Esophagus mucosa (tissue), 1 donor: Measurements from ENCODE around the gene ANAPC7. TPM values are rescaled to one million over a fixed set of nuclear protein-coding genes. Genes with fewer than 3 reads are reported as not detected.
"Not testable (repeated sequence)": the region's sequence is repeated elsewhere in the genome, so short reads cannot be mapped to it uniquely, and the experiment has no call there.

ENCODE experiments used
- ATAC-seq: fragments of 200-7000 bp; cut with Tn5 transposase; one replicate; pipeline ENCODE4 v1.9.1; 2020
- total RNA-seq: library from RNA; stranded (reverse); gene quantifications from one replicate; pipeline ENCODE4 v1.2.4, GENCODE V29; 2023
- donor health status: DM: yes; HTN: yes; CAD: no.

The ANAPC7 gene
- total RNA-seq, 1 donor from 2014 or later: 57.9 TPM

DNA sequence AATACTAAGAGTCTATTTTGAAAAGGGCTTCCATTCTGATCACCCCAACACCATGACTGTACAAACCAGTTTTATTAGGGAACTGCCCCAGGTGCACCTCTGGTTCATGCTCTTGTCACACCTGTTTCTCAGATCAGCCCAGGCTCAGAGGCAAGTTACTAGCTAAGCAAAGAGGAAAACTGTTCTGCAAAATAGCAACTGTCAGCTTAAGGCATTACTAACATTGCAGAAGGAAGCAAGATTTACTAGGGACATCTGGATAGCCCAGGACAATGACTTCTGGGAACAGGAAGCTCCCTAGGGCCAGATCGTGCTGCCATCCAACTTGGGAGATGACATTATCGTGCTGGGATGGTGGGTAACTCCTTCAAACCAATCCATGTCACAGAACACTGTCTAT, 30.1 kb downstream of the ANAPC7 start:
- ATAC-seq: peak; percentile 61

DNA sequence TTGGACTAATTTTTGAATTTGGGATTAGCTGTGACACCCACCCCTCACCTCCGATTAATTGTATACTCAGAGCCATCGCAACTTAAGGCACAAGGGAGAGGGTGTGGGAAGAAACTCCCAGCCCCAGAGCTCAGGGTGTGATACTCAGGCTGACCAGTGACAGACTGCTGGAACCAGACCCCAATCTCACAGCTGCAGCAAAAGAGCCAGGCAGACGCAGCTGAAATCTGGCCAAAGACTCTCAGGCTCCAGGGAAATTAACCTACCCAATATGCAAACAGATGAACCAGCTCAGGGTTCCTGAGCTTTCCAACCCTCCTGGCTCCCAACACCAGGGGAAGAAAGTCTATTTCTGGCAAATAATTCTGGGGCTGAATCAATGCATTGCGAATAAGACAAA, 30.5 kb downstream of the ANAPC7 start:
- ATAC-seq: no peak

DNA sequence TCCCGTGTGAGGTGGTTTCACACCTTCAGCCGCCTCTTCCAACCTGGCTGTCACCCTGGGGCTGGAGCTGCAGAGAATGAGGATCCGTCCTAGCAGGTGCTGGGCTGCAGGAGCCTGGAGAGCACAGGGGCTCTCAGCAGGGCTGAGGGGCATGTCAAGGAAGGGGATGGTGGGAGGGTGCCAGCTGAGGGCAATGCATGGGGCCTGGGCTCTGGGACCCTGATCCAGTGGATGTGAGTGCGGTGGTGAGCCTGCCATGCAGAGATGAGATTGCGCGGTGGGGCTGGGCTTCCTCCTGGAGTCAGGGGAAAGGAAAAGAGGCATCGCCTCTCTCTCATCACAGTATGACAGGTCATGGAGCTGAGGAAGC, 31.5 kb downstream of the ANAPC7 start:
- ATAC-seq: no peak

DNA sequence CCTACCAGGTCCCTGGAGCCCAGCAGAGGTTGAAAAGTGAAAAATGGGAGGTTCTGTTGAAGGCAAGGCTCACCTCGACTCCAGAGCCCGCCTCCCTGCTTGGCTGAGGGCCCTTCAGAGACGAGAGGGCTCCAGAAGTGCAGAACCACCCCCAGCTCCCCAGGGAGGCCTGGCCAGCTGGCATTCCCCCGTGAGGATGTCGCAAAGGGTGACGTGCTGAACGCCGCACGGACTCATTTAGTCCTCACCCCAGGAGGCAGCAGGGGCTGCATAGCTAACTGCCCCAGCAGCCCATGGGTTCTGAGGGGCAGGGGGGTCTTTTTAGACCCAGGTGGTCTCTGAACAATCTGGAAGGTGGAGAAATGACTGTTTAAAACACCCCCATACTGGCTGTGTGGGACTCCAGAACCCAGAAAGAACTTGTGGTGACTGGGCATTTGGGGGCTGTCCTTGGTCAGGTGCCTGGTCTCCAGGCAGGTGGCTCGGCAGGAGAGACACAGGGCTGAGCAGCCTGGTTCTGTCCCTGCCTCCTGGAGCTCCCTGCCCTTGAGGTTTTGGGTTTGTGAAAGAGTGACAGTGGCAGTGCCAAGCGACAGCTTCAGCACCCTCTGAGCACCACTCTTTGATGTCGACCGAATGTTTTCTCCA, 32.0 kb downstream of the ANAPC7 start:
- peak; percentile 32 for ATAC-seq

DNA sequence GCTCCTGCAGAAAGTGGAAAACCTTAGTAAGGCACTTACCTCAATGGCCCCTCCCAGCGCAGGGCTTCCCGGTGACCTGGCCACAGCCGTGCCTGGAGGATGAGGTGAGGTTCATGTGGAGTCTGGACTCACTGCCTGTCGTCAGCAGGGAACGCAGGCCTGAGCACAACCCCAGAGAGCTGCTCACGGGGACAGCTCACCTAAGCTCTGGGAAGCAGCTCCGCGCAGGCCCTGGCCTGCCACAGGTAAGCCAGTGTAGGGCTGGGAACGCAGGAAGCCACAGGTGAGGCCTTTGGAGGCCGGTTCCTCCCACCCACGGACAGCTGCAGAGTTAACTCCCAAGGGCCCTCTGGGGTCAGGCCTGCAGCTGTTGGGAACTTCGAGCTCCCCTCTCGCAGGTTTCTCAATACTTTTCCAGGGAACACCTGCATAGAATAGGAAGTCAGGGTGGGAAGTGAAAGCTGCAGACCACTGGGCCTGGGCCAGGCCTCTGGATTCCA, 32.7 kb downstream of the ANAPC7 start:
- peak; percentile 88 for ATAC-seq

DNA sequence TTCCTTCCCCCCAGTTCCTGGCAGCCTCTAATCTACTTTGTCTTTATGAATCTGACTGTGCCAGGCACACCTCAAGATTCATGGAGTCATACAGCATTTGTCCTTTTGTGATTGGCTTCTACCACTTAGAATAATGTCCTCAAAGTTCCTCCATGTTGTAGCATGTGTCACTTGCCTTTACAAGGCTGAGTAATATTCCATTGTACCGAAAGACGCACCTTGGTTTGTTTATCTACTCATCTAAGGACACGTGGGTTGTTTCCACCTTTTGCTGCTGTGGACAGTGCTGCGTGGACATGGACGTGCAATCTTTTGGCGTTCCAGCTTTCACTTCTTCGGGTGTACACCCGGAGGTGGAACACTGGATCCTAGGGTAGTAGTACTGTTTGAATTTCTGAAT, 33.5 kb downstream of the ANAPC7 start:
- peak; percentile 38 for ATAC-seq

DNA sequence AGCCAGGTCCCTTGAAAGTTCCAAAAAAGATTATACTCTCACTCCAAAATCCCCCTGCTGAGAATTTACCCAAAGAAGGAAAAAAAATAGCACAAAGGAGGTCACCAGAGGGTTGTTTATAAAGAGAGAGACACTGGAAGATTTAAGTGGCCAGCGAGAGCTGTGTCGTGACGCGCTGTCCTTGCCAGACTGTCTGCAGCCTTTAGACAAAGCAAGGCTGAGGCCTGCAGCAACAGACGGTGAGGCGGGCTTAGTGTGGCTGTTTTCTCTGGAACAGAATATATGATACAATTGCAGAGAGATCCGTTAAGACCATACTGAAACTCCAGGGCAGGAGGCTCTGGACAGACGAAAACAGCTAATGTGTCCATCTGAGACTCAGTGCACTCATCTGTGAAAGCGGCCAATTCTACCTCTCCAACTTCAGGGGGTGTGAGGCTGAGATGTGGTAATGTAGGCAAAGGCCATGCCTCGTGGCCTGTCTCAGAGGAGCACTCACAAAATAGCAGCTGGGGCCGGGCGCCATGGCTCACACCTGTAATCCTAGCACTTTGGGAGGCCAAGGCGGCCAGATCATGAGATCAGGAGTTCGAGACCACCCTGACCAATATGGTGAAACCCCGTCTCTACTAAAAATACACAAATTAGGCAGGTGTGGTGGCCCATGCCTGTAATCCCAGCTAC, 36.2 kb downstream of the ANAPC7 start:
- no peak for ATAC-seq

DNA sequence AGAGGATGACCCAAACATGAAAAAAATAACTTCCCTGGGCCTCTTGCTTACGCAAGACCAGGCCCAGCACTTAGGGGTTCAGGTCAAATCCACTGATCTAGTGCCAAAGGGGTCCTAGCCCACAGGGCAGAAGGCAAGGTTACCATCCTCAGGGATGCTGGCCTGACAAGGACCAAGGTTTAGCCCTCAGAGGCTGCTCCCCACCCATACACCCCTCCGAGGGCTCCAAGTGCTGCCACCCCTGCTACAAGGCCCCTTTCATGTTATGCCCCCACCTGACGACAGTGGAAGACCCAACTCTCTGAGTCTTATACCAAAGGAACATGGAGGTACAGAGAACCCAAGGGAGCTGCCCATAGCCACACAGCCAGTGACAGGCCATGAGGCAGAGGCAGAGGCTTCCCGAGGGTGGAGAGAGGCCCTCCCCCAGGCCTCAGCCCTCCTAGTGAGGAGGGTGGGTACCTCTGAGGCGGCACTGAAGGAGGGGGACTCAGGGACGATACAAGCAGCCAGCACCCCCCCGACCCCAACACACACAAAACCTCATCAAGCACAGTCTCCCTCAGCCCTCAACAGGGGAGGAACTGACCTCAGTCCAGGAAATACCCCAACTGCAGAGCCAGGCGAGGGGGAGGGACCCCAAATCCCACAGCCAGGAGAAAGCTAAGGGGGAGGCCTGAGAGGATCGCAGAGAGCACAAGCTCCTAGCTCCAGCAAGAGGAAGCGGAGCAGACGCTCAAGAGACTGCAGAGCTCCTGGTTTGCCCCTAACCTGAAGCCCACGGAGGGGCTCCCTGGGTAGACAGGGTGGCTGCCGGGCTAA, 37.0 kb downstream of the ANAPC7 start:
- no peak for ATAC-seq

DNA sequence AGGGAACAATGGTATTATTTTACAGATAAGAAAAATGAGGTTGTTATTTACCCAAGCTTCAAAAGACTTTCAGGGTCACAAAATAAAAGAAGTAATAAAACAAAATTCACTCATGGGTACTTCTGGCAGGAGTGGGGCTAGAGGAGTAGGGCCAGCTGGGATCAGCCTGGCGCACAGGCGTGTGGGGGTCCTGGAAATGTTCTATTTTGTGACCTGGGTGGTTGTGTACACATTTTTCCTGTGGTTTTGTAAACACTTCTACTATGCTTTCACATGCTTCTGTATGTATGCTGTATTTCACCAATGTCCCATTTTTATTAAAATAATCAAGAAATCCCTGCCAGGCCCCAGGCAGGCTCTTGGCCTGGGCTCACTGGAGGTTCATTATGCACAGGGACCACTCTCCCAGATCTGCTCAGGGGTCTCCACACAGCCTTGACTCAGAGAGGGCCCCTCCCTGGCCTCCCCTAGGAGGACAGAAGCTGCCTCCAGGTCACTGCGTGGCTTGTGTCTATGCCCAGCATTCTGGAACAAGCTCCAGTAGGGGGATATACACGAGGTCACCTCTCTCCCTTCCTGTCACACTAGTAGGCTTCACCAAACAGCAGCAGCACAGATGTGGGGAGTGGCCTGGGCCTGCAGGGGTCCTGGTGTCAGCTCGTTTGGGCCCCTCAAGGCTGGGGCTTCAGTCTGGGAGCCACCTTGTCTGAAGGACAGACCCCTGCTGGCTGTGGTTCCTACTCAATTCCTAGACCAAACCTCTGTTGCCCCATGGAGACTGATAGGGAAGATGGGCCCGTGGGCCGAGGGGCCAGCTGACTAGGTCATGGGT, 37.8 kb downstream of the ANAPC7 start:
- no peak for ATAC-seq

DNA sequence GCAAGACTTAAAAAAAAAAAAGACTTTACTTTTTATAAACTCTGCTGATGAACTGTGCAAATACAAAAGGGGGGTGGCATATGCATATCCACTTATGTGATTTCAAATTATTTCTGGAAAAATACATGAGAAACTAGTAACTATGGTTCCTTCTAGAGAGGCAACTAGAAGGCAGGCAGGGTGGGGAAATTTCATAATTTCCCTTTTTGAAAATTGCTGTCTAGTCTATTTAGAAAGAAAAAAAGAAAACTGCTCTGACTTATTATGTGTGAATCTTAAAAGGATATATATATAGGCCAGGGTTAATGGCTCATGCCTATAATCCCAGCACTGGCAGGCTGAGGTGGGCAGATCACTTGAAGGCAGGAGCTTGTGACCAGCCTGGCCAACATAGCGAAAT, 42.3 kb downstream of the ANAPC7 start:
- ATAC-seq: no peak

DNA sequence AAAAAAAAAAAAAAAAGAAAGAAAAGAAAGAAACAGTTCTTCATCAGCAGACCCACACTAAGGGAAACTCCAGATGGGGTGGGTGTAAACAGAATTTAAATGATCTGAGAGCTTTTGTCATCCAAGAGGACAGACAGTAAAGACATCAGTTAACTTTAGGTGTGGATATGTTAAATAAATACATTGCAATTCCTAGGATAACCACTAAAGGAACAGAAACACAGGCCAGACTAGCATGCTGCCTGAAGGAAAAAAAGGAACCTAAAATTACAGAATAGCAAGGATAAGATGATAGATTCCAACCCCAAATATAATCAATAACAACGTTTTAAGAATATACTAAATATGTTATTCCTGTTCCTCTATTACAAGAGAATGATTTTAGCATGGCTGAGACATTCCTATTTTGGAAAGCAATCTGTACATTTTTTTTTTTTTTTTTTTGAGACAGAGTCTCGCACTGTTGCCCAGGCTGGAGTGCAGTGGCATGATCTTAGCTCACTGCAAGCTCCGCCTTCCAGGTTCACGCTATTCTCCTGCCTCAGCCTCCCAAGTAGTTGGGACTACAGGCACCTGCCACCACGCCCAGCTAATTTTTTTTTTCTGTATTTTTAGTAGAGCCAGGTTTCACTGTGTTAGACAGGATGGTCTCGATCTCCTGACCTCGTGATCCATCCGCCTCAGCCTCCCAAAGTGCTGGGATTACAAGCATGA, 45.0 kb downstream of the ANAPC7 start:
- not testable (repeated sequence) for ATAC-seq

DNA sequence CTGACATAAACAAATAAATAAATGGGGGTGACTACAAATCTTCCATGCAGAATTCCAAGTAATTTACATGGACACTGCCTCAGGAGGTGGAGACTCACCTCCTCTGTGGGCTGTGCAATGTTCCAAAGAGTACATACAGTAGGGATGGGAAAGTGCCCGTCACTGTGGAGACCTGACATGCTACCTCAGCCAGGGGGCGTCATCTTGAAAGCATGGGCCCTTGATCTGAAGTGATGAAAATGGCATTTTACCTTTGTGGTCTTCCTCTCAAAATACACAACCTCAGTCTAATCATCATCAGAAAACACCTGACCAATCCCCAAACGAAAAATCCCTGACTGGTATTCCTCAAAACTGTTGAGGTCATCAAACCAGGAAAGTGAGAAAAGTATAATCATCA, 48.4 kb downstream of the ANAPC7 start:
- peak; percentile 40 for ATAC-seq

DNA sequence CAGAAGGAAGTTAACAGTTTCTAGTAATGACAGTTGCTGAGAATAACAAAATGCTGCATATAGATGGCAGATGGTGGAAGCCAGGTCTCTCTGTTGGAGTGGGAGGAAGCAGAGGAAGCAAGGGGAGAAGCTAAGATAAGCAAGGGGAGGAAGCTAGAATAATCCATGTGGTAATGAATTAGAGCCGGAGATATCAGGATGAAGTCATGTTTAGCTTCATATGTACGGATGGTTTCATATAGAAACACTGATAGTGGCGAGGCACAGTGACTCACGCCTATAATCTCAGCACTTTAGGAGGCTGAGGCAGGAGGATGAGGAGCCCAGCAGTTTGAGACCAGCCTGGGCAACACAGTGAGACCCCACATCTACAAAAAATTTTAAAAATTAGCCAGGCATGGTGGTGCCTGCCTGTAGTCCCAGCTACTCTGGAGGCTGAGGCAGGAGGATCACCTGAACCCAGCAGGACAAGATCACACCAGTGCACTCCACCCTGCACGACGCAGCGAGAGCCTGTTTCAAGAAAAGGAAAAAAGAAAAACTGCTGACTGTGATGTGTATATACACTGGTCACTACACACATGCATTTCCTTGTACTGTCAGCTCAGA, 49.2 kb downstream of the ANAPC7 start:
- peak; percentile 46 for ATAC-seq

DNA sequence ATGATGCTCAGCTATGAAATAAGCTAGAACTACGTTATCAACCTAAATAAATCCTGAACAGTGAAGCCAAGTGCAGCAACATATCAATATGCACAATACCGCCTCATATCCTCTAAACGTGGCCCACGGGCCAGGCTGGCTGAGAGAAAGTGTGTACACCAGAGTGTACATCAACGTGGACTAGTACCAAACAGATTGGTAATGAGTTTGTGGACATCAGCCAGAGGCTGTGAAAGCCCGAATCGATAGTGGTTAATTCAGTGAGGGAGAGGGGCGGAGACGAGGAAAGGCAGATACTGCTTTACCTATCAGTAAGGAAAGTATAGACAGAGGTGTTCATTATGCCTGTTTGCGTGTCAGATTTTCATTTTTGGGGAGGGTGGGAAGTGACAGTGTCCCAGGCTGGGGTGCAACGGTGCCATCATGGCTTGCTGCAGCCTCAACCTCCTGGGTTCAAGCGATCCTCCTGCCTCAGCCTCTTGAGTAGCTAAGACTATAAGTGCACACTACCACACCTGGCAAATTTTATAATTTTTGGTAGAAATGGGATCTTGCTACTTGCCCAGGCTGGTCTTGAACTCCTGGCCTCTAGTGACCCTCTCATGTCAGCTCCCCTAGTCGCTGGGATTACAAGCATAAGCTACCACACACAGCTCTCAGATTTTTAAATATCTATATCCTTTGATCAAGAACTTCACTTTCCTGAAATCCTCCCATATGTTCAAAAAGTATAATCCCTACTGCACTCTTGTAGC, 50.1 kb downstream of the ANAPC7 start:
- ATAC-seq: no peak

DNA sequence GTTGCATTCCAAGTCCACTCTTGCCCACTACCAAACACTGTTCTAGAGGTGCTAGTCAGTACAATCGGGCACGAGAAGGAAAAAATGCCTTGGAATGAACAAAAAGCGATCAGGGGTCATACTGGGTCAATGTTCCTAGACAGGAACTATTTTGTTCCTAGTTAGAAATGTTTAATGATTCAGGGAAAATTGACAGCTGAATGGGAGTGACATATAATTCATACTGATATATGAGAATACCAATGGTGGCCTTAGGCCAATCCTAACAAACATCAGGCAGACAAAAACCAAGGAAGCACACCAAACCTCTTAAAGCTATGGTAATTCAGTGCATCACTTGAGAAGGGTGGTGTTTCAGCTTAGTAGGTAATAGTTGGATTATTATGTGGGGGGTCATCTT, 51.1 kb downstream of the ANAPC7 start:
- ATAC-seq: no peak

DNA sequence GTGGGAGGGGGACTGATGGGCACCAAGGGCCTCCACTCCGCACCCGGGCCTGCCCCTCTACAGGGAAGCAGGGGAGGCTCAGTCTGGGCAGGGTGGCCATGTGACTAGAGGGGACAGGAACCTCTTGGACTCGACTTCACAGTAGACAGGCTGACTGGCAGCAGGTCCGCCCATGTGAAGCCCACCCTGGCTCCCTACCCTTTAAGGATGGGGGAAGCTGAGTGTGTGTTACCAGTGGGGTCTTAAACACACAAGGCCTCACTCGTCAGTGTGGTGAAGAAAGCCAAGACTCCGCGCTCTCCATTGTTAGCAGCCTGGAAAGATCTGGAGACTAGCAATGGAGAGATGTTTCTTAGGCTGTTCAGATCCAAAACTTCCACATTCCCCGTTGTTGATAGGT, 52.4 kb downstream of the ANAPC7 start:
- no peak for ATAC-seq

DNA sequence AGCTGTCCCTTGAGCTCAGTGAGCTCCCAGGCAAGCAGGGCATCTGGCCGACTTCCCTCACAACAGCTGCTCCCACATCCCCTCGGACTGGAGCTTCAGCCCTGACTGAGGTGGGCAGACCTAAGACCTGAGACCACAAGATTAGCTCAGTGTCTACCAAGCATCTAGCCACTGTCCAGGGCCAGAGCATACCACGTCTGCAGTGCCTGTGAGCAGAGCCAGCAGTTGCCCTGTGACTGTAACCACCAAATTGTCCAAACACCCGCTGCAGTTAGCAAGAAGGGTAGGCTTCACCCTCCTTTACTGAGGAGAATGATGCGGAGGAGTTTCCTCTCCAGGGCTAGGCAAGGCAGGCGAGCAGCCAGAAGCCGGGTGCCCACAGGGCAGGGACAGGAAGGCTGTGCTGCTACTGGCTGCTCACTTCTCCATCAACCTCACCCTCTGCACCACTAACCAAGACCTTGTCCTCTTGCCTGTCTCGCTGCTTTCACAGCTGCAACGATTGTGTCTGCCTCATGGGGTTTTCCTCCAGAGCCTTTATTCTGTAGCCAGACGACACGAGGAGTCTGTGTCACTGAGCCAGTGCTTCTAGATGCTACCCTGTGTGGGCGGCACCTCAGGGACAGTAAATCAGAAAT, 53.9 kb downstream of the ANAPC7 start:
- ATAC-seq: peak; percentile 16

DNA sequence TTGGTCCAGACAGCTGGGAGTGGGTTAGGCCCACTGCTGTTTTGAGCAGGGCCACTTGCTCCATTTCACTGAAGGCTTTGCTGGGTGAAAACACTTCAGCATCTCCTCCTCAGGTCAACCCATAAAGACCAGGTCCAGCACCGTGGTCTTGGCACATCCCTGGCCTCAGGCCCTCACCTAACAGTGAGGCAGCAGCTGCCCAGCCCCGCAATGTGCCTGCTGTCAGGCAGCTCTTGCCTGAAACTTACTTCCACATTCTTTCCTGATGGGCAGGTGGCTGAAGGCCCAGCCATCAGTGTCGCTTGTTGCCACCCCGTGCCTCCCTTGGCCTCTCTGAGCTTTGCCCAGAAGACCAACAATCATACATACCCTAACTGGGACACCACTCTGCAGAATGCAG, 54.4 kb downstream of the ANAPC7 start:
- no peak for ATAC-seq

DNA sequence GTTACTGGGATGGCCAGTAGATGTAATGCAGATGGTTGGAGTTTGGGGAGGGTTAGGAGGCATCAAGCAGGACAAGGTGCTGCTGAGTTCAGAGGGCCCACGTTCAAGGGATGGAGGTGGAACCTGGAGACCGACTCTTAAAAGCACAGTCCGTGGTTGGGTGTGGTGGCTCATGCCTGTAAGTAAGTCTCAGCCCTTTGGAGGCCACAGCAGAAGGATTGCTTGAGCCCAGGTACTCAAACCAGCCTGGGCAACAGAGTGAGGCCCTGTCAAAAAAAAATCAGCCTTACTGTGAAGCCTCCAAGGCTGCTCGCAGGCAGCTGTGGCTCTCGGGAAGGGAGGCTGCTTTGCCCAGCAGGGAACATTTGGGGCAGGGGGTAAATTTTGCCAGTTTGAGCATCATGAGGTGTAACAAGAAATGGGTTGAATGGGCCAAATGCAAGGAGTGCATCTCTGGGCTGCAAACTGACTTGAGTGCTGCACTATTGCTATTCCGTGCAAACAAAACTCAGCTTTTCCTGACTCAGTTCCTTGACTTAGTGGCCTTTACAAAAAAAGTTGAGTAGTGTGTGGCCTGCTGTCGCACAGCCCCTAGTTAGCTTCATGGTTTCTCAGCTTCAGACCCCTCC, 55.0 kb downstream of the ANAPC7 start:
- no peak for ATAC-seq

DNA sequence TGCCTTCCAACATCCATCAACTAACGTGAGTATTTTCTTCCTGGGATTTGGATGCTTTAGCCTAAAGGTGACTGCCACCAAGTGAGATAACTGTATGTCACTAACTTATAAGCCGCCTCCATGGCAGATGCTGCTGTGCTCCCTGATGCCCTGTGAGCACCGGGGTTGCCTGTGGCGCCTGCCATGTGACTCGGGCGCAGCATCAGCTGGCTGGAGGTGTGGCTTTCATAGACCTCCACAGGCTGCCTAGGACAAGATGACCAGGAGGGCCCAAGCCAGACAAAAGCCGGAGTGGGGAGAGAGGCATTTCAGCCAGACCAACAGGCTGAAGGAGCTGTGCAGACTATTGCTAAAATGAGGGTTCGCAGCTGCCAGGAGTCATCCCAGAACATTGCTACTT, 55.7 kb downstream of the ANAPC7 start:
- no peak for ATAC-seq
